Superior temporal gyrus (tissue), 1 donor: ENCODE results near the gene MAML2.

ENCODE experiments used
- DNase-seq: peaks from one replicate; pipeline ENCODE4 v3.0.0-alpha.2; 2016; ENCODE audit errors: extremely low spot score

MAML2 gene

GRCh38 chr11:96008161-96008720 is 334.8 kb downstream of the MAML2 start:
- DNase-seq = no peak

DNA sequence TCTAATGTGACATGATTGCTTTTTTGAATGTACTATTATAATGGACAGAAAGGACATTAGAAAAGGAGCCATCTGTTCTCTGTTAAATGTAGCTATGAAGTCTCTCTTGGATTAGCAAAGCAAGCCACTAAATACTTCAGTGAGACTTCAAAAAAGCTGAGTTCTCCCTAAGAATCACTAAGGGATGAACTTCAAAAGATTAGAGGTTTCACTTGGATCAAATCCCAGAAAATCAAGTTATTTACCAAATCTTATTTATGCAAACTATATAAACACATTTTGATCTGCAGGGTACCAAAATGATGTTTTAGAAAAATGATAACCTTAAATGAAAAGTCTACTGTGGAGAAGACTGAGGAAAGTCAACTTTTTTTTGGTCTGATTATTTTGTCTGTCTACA is 337.0 kb downstream of the MAML2 start:
- no peak for DNase-seq

GRCh38 chr11:96004862-96005261 is 338.1 kb downstream of the MAML2 start:
- DNase-seq = no peak

DNA sequence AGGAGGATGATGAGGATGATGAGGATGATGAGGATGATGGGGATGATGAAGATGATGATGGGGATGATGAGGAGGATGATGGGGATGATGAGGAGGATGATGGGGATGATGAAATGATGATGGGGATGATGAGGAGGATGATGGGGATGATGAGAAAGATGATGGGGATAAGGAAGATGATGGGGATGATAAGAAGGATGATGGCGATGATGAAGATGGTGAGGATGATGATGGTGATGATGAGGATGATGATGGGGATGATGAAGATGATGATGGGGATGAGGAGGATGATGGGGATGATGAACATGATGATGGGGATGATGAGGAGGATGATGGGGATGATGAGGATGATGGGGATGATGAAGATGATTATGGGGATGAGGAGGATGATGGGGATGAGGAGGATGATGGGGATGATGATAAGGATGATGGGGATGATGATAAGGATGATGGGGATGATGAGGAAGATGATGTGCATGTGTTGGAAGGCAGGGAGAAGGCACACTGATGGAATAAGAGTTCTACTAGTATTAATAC is 340.2 kb downstream of the MAML2 start:
- DNase-seq = no peak

DNA sequence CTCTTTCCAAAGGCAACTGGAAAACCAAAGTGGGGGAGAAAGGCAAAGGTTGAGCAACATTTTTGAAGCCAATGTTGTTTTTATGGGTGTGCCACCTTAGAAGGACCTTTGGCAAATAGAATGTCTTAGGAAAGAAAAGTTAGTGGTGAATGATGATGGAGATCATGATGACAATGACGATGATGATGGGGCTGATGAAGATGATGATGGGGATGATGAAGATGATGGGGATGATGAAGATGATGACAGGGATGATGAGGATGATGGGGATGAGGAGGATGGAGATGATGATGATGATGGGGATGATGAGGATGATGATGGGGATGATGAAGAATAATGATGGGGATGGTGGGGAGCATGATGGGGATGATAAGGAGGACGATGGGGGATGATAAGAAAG is 340.7 kb downstream of the MAML2 start:
- DNase-seq = no peak

- DNase-seq = peak; percentile 27
These were observed 342.0 kb downstream of the MAML2 start for GRCh38 chr11:96001037-96001436.

DNA sequence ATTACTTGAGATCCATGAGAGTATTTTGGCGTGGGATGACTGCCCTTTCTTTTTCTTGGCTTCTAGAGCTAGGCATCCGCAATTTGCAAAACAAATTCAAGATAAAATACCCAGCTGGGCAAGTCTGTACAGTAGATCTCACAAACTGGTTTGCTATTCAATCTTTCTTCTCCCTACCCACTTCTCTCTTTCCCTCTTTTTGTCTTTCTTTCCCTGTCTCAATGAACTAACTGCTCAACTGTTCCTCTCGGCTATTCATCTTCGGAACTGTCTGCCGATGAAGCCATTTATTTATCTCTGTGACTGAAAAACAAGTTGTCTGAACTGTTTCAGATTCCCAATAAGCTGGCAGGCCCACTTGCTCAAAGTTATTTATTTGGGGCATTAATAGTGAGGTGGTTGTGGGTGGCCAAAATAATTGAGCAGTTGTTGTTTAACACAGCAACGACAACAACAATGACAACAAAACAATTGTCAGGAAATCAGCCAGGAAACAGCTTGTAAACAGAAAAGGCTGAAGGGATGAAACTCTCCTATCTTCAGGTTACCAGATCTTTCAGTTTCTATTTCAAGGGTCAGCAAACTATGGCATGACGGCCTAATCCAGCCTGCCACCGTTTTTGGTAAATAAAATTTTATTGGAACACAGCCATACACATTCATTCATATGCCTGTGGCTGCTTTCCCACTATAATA is 343.1 kb downstream of the MAML2 start:
- DNase-seq = peak; percentile 30

DNA sequence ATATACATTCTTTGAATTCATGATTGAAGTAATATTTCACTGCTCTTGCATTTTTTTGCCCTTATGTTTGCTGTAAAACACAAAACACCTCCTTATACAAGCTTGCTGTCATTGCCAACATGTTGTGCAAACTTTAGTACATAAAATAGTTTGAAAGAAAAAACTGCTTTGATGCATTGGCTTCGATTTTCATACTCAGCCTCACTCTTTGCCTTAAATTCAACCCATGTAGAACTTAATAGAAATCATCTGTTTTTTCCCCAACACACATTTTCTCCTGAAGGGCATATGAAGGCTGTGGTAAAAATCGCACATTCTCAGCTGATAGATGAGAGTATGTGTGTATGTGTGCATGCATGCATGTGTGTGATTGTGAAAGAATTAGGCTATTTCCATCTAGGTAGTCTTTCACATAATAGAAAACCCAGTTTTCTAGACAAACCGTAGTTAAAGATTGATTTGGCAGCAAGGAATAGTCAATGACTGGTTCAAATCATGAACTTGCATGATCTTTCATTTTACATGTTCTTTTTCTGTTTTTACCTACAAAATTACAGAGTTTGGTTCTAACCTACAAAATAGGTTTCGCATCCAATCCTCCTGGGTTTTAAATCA is 346.3 kb downstream of the MAML2 start:
- DNase-seq = no peak

DNA sequence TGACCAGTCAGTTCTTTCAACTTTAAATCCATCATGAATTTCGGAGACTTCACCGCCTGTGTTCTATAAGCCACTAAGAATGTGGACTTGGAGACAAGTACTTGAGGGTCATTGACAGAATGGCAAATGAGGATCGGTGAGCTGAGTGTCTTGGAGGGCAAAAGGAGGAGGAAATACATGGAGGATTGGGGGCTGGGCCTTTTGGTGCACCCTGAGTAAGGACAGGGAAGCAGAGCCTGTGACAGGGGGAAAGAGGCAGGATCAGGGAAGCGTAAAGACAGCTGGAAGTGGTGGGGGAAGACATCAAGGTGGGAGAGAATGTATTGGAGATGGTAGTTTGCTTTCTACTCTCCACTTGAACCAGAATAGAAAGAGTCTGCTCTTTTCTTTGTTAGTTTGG is 348.7 kb downstream of the MAML2 start:
- no peak for DNase-seq

- DNase-seq = no peak
These were observed 349.3 kb downstream of the MAML2 start for GRCh38 chr11:95993438-95994298.

GRCh38 chr11:95991545-95991944 is 351.4 kb downstream of the MAML2 start:
- no peak for DNase-seq

DNA sequence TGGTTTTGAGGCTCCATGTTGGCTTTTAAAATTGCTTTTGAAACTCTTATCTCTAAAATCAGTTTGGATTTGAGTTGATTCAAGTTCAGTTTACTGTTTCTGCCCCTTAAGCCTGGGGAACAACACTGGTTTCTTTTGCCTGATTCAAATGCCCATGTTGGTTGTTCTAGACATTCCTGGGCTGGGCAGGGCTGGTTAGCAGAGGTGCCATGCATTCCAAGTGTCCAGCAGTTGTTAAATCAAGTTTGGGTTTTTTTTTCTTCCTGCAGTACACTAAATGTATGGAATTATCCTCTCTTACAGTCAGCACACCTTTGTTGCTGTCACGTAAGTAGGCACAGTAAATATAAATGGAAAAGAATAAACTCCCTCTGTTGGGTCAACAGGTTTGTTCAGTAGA is 351.9 kb downstream of the MAML2 start:
- no peak for DNase-seq

DNA sequence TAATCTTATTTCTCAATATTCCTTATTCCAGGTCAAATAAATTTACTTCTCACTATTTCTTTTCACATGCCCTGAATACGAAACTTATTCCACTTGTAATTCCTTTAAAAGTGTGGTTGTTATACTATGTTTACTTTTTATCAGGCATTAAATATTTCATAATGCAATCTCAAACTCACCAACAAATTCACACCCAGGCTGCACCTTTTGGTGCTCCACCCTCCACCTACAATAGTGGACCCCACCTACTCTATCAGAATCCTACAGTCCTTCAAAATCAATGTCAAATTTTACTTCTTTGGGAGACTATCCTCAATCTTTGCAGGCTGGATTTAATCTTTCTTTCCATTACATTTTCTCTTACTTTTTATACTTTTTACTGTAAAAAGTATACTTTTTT is 353.2 kb downstream of the MAML2 start:
- no peak for DNase-seq

DNA sequence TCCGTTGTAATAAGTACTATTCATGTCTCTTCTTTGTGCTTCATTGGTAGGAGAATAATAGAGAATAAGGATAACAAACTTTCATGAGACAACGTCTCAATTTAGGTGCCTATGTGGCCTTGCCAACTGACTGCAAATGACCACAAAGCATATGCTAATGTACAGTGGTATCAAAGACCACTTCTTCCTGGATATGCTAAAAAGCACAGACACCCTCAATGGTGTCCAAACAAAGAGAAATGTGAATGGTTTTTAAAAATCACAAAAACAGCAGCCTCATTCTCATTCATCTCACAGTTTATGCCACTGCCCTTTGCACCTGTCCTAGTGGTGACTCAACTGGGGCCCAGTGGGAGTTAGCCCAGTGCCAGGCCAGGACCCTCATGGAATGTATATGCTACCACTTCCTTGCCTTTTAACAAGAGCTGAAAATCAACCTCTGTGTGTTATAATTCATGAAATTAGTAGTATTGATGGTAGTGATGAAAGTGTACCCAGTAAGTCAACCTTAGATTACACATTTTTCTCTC is 353.9 kb downstream of the MAML2 start:
- DNase-seq = no peak

DNA sequence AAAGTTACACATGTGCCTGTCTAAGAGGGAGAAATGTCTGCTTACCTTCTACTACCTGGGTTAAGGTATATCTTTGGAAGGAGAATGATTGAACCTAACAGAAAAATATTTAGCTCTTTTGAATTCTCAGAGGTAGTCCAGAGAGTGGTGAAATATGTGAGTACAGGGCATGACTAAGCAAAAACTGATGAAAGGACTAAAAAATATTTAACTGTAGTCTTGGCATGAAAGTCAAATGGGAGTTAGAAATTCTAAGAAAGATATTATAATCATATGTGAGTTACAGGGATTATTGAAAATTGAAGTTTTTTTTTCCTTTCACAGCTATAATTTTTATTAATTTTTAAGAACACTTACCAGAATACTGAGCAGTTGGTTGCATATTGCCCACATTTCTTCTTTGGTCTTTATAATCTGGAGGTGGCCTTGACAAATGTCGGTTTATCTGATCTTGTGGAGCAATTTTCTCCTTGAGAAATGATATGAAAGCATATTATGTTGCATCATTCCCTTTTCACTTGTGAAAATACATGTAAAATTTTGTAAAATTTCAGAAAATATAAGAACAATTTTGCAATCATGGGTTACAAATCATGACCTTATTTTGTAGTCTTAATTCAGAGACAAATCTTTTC is 357.7 kb downstream of the MAML2 start:
- DNase-seq = no peak

DNA sequence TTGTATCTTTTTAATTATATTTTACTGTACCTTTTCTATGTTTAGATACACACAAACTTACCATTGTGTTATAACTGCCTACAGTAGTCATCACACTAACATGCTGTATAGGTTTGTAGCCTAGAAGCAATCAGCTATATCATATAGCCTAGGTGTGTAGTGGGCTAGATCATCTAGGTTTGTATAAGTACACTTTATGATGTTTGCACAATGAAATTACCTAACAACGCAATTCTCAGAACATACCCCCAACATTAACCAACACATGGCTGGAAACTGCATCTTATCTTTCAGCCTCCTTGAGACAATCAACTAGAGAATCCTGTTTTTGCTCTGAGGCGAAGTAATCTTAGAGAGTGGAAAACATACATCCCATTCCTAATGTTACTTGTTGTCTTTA is 358.9 kb downstream of the MAML2 start:
- no peak for DNase-seq

GRCh38 chr11:95977534-95978174 is 365.3 kb downstream of the MAML2 start:
- no peak for DNase-seq

GRCh38 chr11:95976550-95976949 is 366.4 kb downstream of the MAML2 start:
- DNase-seq = no peak

GRCh38 chr11:95975343-95975742 is 367.7 kb downstream of the MAML2 start:
- no peak for DNase-seq

DNA sequence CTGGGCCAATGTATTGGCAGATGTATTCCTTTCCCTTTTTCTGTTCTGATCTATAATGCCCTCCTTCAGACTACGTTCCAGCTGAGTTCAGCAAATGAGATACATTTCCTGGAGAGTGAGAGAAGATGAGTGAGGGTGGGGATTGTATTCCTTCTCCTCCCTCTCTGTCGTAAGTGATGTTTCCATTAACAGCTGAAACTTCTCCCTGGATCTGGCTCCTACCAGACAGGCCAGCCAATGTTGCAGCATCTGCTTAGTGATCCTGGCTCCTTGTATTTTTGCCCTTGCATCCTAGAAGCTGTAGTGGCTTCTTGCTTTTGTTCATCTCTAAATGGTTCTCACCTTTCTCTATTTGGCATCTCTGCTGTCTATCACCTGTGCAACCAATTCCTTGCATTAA is 370.9 kb downstream of the MAML2 start:
- no peak for DNase-seq

GRCh38 chr11:95968585-95968984 is 374.4 kb downstream of the MAML2 start:
- DNase-seq = peak; percentile 35
